Measurements from ENCODE around the gene PTGFRN. TPM values are rescaled to one million over a fixed set of nuclear protein-coding genes. Genes with fewer than 3 reads are reported as not detected.

PTGFRN gene
- total RNA-seq, 2 experiments from 2014 or later: 1.8 to 2.8 TPM

GRCh38 chr1:117011334-117011733 is 101.6 kb downstream of the PTGFRN start:
- peaks cover 3% of the 10 kb centered on the region for H3K27me3 Mint-ChIP-seq
- POLR2A ChIA-PET: interaction anchor here (0.6 kb wide), 1 partner anchor 333 kb away, joined by 3 read pairs; no protein-coding TSS in a partner anchor
- no peak overlapping the region for H3K27ac Mint-ChIP-seq
- H3K9me3 Mint-ChIP-seq: no peaks in the 10 kb centered on the region
- no peak for DNase-seq
- no peaks in the 10 kb centered on the region for H3K36me3 Mint-ChIP-seq (ENCODE audit: low read depth)
- H3K4me3 Mint-ChIP-seq: no peak overlapping the region
- peaks cover 21% of the 10 kb centered on the region for H3K4me1 Mint-ChIP-seq
- CTCF ChIA-PET: no interaction called here

GRCh38 chr1:117013309-117013858 is 103.7 kb downstream of the PTGFRN start:
- Mint-ChIP-seq H3K9me3 (no peaks in the 10 kb centered on the region), H3K36me3 (ENCODE audit: low read depth) (no peaks in the 10 kb centered on the region), H3K4me1 (peaks cover 18% of the 10 kb centered on the region), H3K4me3 (no peak overlapping the region), H3K27me3 (no peaks in the 10 kb centered on the region), H3K27ac (no peak overlapping the region)
- ChIA-PET CTCF (no interaction called here), POLR2A (interaction anchor here (1.8 kb wide), 1 partner anchor 10 kb away, joined by 6 read pairs; no protein-coding TSS in a partner anchor)
- no peak for DNase-seq

GRCh38 chr1:117014209-117014608 is 104.5 kb downstream of the PTGFRN start:
- no peak for DNase-seq
- CTCF ChIA-PET: no interaction called here
- peaks cover 11% of the 10 kb centered on the region for H3K4me1 Mint-ChIP-seq

GRCh38 chr1:117015724-117016123 is 106.0 kb downstream of the PTGFRN start:
- Mint-ChIP-seq H3K27ac (no peak overlapping the region), H3K4me3 (no peak overlapping the region), H3K4me1 (peaks cover 4% of the 10 kb centered on the region), H3K27me3 (no peaks in the 10 kb centered on the region), H3K9me3 (no peaks in the 10 kb centered on the region), H3K36me3 (ENCODE audit: low read depth) (no peaks in the 10 kb centered on the region)
- DNase-seq: no peak
- ChIA-PET POLR2A (no interaction called here), CTCF (interaction anchor here (1.3 kb wide), 1 partner anchor 291 kb away, joined by 4 read pairs; no protein-coding TSS in a partner anchor)

More at GRCh38 chr1:117014209-117014608, 104.5 kb downstream of the PTGFRN start:
- H3K27ac Mint-ChIP-seq: no peak overlapping the region
- H3K4me3 Mint-ChIP-seq: no peak overlapping the region
- no peaks in the 10 kb centered on the region for H3K9me3 Mint-ChIP-seq
- POLR2A ChIA-PET: interaction anchor here (1.8 kb wide), 1 partner anchor 10 kb away, joined by 6 read pairs; no protein-coding TSS in a partner anchor
- H3K36me3 Mint-ChIP-seq (ENCODE audit: low read depth): no peaks in the 10 kb centered on the region
- H3K27me3 Mint-ChIP-seq: no peaks in the 10 kb centered on the region

- H3K9me3 Mint-ChIP-seq: no peaks in the 10 kb centered on the region
- CTCF ChIA-PET: interaction anchor here (1.6 kb wide), 1 partner anchor 15 kb away, joined by 5 read pairs; no protein-coding TSS in a partner anchor
- H3K4me1 Mint-ChIP-seq: peaks cover 4% of the 10 kb centered on the region
- DNase-seq: no peak
- no peak overlapping the region for H3K4me3 Mint-ChIP-seq
- H3K27ac Mint-ChIP-seq: no peak overlapping the region
- no peaks in the 10 kb centered on the region for H3K27me3 Mint-ChIP-seq
- POLR2A ChIA-PET: interaction anchor here (0.9 kb wide), 1 partner anchor 14 kb away, joined by 3 read pairs; no protein-coding TSS in a partner anchor
- no peaks in the 10 kb centered on the region for H3K36me3 Mint-ChIP-seq (ENCODE audit: low read depth)
Observed at GRCh38 chr1:117017062-117017461, 107.3 kb downstream of the PTGFRN start.

- no peaks in the 10 kb centered on the region for H3K9me3 Mint-ChIP-seq
- ChIA-PET CTCF (interaction anchor here (1.6 kb wide), 1 partner anchor 14 kb away, joined by 5 read pairs; no protein-coding TSS in a partner anchor), POLR2A (interaction anchor here (0.9 kb wide), 1 partner anchor 15 kb away, joined by 3 read pairs; no protein-coding TSS in a partner anchor)
- H3K27me3 Mint-ChIP-seq: no peaks in the 10 kb centered on the region
- H3K4me3 Mint-ChIP-seq: no peak overlapping the region
- H3K36me3 Mint-ChIP-seq (ENCODE audit: low read depth): no peaks in the 10 kb centered on the region
- no peak overlapping the region for H3K27ac Mint-ChIP-seq
- no peak for DNase-seq
- H3K4me1 Mint-ChIP-seq: peaks cover 4% of the 10 kb centered on the region
Observed at GRCh38 chr1:117017648-117018047, 107.9 kb downstream of the PTGFRN start.

GRCh38 chr1:117020526-117021156 is 110.9 kb downstream of the PTGFRN start:
- H3K27me3 Mint-ChIP-seq: no peaks in the 10 kb centered on the region
- H3K4me1 Mint-ChIP-seq: no peaks in the 10 kb centered on the region
- no peaks in the 10 kb centered on the region for H3K9me3 Mint-ChIP-seq
- H3K4me3 Mint-ChIP-seq: no peak overlapping the region
- ChIA-PET CTCF (no interaction called here), POLR2A (interaction anchor here (1.0 kb wide), 1 partner anchor 33 kb away, joined by 3 read pairs; no protein-coding TSS in a partner anchor)
- H3K27ac Mint-ChIP-seq: no peak overlapping the region
- H3K36me3 Mint-ChIP-seq (ENCODE audit: low read depth): no peaks in the 10 kb centered on the region
- DNase-seq: no peak

GRCh38 chr1:117022114-117022513 is 112.4 kb downstream of the PTGFRN start:
- ChIA-PET POLR2A (no interaction called here), CTCF (interaction anchor here (1.0 to 1.3 kb wide), 2 partner anchors 8 to 299 kb away, joined by 3 read pairs; no protein-coding TSS in a partner anchor)
- no peak for DNase-seq
- no peaks in the 10 kb centered on the region for H3K9me3 Mint-ChIP-seq
- no peaks in the 10 kb centered on the region for H3K27me3 Mint-ChIP-seq
- H3K36me3 Mint-ChIP-seq (ENCODE audit: low read depth): no peaks in the 10 kb centered on the region
- no peaks in the 10 kb centered on the region for H3K4me1 Mint-ChIP-seq
- no peak overlapping the region for H3K4me3 Mint-ChIP-seq
- no peak overlapping the region for H3K27ac Mint-ChIP-seq

GRCh38 chr1:117025568-117025967 is 115.9 kb downstream of the PTGFRN start:
- CTCF ChIA-PET: no interaction called here
- Mint-ChIP-seq H3K27me3 (peaks cover 2% of the 10 kb centered on the region), H3K27ac (no peak overlapping the region), H3K4me3 (no peak overlapping the region), H3K36me3 (ENCODE audit: low read depth) (no peaks in the 10 kb centered on the region), H3K4me1 (peaks cover 2% of the 10 kb centered on the region), H3K9me3 (no peaks in the 10 kb centered on the region)
- POLR2A ChIA-PET: no interaction called here
- no peak for DNase-seq

- DNase-seq: no peak
- Mint-ChIP-seq H3K9me3 (no peaks in the 10 kb centered on the region), H3K27ac (no peak overlapping the region), H3K4me1 (peaks cover 2% of the 10 kb centered on the region), H3K4me3 (no peak overlapping the region), H3K27me3 (peaks cover 2% of the 10 kb centered on the region), H3K36me3 (ENCODE audit: low read depth) (no peaks in the 10 kb centered on the region)
- CTCF ChIA-PET: no interaction called here
- POLR2A ChIA-PET: no interaction called here
Observed at GRCh38 chr1:117026361-117026760, 116.6 kb downstream of the PTGFRN start.

- DNase-seq: no peak
- H3K27me3 Mint-ChIP-seq: peaks cover 2% of the 10 kb centered on the region
- CTCF ChIA-PET: interaction anchor here (1.1 kb wide), 1 partner anchor 8 kb away, joined by 3 read pairs; no protein-coding TSS in a partner anchor
- no peak overlapping the region for H3K27ac Mint-ChIP-seq
- peaks cover 2% of the 10 kb centered on the region for H3K4me1 Mint-ChIP-seq
- H3K4me3 Mint-ChIP-seq: no peak overlapping the region
- H3K36me3 Mint-ChIP-seq (ENCODE audit: low read depth): no peaks in the 10 kb centered on the region
- no peaks in the 10 kb centered on the region for H3K9me3 Mint-ChIP-seq
- POLR2A ChIA-PET: no interaction called here
Observed at GRCh38 chr1:117029685-117030084, 120.0 kb downstream of the PTGFRN start.

GRCh38 chr1:117030271-117030877 is 120.7 kb downstream of the PTGFRN start:
- no peaks in the 10 kb centered on the region for H3K9me3 Mint-ChIP-seq

GRCh38 chr1:117032266-117032665 is 122.5 kb downstream of the PTGFRN start:
- no peak for DNase-seq
- Mint-ChIP-seq H3K36me3 (ENCODE audit: low read depth) (no peaks in the 10 kb centered on the region), H3K27me3 (peaks cover 2% of the 10 kb centered on the region), H3K27ac (no peak overlapping the region), H3K4me3 (no peak overlapping the region), H3K9me3 (no peaks in the 10 kb centered on the region), H3K4me1 (peaks cover 2% of the 10 kb centered on the region)
- POLR2A ChIA-PET: no interaction called here
- CTCF ChIA-PET: interaction anchor here (1.0 to 1.7 kb wide), 2 partner anchors 14 to 307 kb away, joined by 3 to 5 read pairs; no protein-coding TSS in a partner anchor

More at GRCh38 chr1:117030271-117030877, 120.7 kb downstream of the PTGFRN start:
- Mint-ChIP-seq H3K27ac (no peak overlapping the region), H3K36me3 (ENCODE audit: low read depth) (no peaks in the 10 kb centered on the region), H3K4me3 (no peak overlapping the region), H3K27me3 (peaks cover 2% of the 10 kb centered on the region), H3K4me1 (peaks cover 2% of the 10 kb centered on the region)
- DNase-seq: no peak
- POLR2A ChIA-PET: no interaction called here
- CTCF ChIA-PET: interaction anchor here (1.1 kb wide), 1 partner anchor 8 kb away, joined by 3 read pairs; no protein-coding TSS in a partner anchor
